CD14-positive monocyte (primary cell): ENCODE measurements around the gene PPIB. TPM values are rescaled to one million over a fixed set of nuclear protein-coding genes. Genes with fewer than 3 reads are reported as not detected.

ENCODE experiments used
- DNase-seq, 3 donors: peaks; one replicate each; pipeline ENCODE4 v3.0.0-alpha.2; 2011 to 2022
- H2AFZ ChIP-seq: 2 replicates; pipeline ENCODE4 v1.6.0; 2012; ENCODE audit warnings: mild to moderate bottlenecking, low read depth, low read length, inconsistent platforms; ENCODE audit not compliant: insufficient read depth, poor library complexity, severe bottlenecking
- H3K27ac ChIP-seq, 2 donors: 1 replicate in 1 of 2; 2 replicates in 1 of 2; pipeline ENCODE4 v1.5.1; 2012 to 2013; ENCODE audit warnings: low read length in 2 of 2, control low read depth in 1 of 2, inconsistent platforms in 1 of 2, low read depth in 1 of 2, mild to moderate bottlenecking in 1 of 2
- H3K27me3 ChIP-seq, 2 donors: one replicate each; pipeline versions ENCODE4 v1.6.0 to v1.6.1; 2011 to 2013; ENCODE audit warnings: low read length in 2 of 2; ENCODE audit not compliant: control insufficient read depth in 2 of 2, insufficient read depth in 2 of 2
- H3K36me3 ChIP-seq, 2 donors: replicated peaks in 1 of 2; 1 replicate in 1 of 2; 2 replicates in 1 of 2; pipeline versions ENCODE4 v1.5.1 to v1.6.1; 2012 to 2013; ENCODE audit warnings: low read length in 2 of 2, control low read depth in 1 of 2, inconsistent platforms in 1 of 2, mild to moderate bottlenecking in 1 of 2; ENCODE audit not compliant: insufficient read depth in 2 of 2, control insufficient read depth in 1 of 2
- H3K4me1 ChIP-seq, 2 donors: 1 replicate in 1 of 2; 2 replicates in 1 of 2; pipeline versions ENCODE4 v1.5.1 to v1.6.1; 2012 to 2013; ENCODE audit warnings: low read length in 2 of 2, control low read depth in 1 of 2, inconsistent platforms in 1 of 2, mild to moderate bottlenecking in 1 of 2, moderate library complexity in 1 of 2; ENCODE audit not compliant: insufficient read depth in 2 of 2, control insufficient read depth in 1 of 2
- H3K4me2 ChIP-seq: replicated peaks from 2 replicates; pipeline ENCODE3; 2012; ENCODE audit warnings: low read length, moderate library complexity, mild to moderate bottlenecking; ENCODE audit not compliant: poor library complexity, severe bottlenecking; ENCODE audit errors: extremely low read depth
- H3K4me3 ChIP-seq, 3 experiments: fragments of 200-600 bp in 1 of 3; sonication (generic) in 1 of 3; replicated peaks in 1 of 3; 1 replicate in 2 of 3; 2 replicates in 1 of 3; pipeline ENCODE4 v1.5.1; 2011 to 2013; ENCODE audit warnings: low read length in 3 of 3, mild to moderate bottlenecking in 3 of 3, control low read depth in 2 of 3, low read depth in 2 of 3, inconsistent platforms in 1 of 3, moderate library complexity in 1 of 3
- H3K79me2 ChIP-seq: 2 replicates; pipeline ENCODE4 v1.6.0; 2012; ENCODE audit warnings: mild to moderate bottlenecking, control low read depth, inconsistent platforms, low read length, moderate library complexity; ENCODE audit not compliant: insufficient read depth
- H3K9ac ChIP-seq: 2 replicates; pipeline ENCODE4 v1.6.0; 2017; ENCODE audit warnings: low read length, mild to moderate bottlenecking; ENCODE audit not compliant: insufficient read depth, poor library complexity, severe bottlenecking
- H3K9me3 ChIP-seq, 2 donors: replicated peaks in 1 of 2; 1 replicate in 1 of 2; 2 replicates in 1 of 2; pipeline versions ENCODE4 v1.5.1 to v1.6.1; 2012 to 2013; ENCODE audit warnings: low read length in 2 of 2, control low read depth in 1 of 2; ENCODE audit not compliant: control insufficient read depth in 1 of 2, insufficient read depth in 1 of 2
- H4K20me1 ChIP-seq: 2 replicates; pipeline ENCODE4 v1.6.0; 2012; ENCODE audit warnings: mild to moderate bottlenecking, low read length, control low read depth, moderate library complexity; ENCODE audit not compliant: insufficient read depth
- H3K27ac Mint-ChIP-seq, 7 donors: one replicate each; pipeline ENCODE4 v1.8.0; 2020; ENCODE audit warnings: mild to moderate bottlenecking in 7 of 7, mixed read lengths in 7 of 7, moderate library complexity in 6 of 7, inconsistent platforms in 2 of 7
- H3K27me3 Mint-ChIP-seq, 3 donors: one replicate each; pipeline ENCODE4 v1.8.0; 2021 to 2022; ENCODE audit warnings: low read depth in 3 of 3, mild to moderate bottlenecking in 3 of 3, mixed read lengths in 3 of 3, moderate library complexity in 3 of 3, inconsistent platforms in 1 of 3
- H3K36me3 Mint-ChIP-seq, 2 donors: one replicate each; pipeline ENCODE4 v1.8.0; 2020; ENCODE audit warnings: mixed read lengths in 2 of 2, inconsistent platforms in 1 of 2, mild to moderate bottlenecking in 1 of 2
- H3K4me1 Mint-ChIP-seq: one replicate; pipeline ENCODE4 v1.8.0; 2020; ENCODE audit warnings: mild to moderate bottlenecking, mixed read lengths
- H3K4me3 Mint-ChIP-seq, 2 donors: one replicate each; pipeline ENCODE4 v1.8.0; 2020; ENCODE audit warnings: mild to moderate bottlenecking in 2 of 2, mixed read lengths in 2 of 2, moderate library complexity in 1 of 2
- H3K9me3 Mint-ChIP-seq, 7 donors: one replicate each; pipeline ENCODE4 v1.8.0; 2020 to 2022; ENCODE audit warnings: mixed read lengths in 7 of 7, mild to moderate bottlenecking in 6 of 7, moderate library complexity in 6 of 7, inconsistent platforms in 2 of 7
- WGBS: methylation state at CpG from one replicate; pipeline ENCODE4 v1.1.5; 2013; ENCODE audit warnings: missing lambda C conversion rate; ENCODE audit not compliant: insufficient coverage; 5-methylcytosine and 5-hydroxymethylcytosine counted together
- intact Hi-C, 2 donors: fragments of 100-400 bp; cut with micrococcal nuclease; formaldehyde crosslinking; loops; one replicate each; pipeline versions ENCODE4 v1.15.0 to v1.15.1; 2023
- polyA plus RNA-seq, 3 donors: library from polyadenylated mRNA; depleted of rRNA in 1 of 3; unstranded in 2 of 3; stranded (reverse) in 1 of 3; fragments of 300-500 nt in 2 of 3; fragments of >200 nt in 1 of 3; fragmentation: Illumina TruSeq in 2 of 3; gene quantifications; 1 replicate in 2 of 3; 2 replicates in 1 of 3; pipeline ENCODE4 v1.2.3, GENCODE V29; 2012 to 2021
- TF ChIP-seq, protein P1 (sequence below): fragments of 200-600 bp; IDR thresholded peaks from one replicate; pipeline ENCODE4 v1.8.0; 2022; ENCODE audit warnings: antibody characterized with exemption, mild to moderate bottlenecking

Gene PPIB
- polyA plus RNA-seq, 3 donors = 224 to 532 (median 520) TPM

- Histone ChIP-seq H3K9me3 (no peaks in the 10 kb centered on the region), H4K20me1 (no peaks in the 10 kb centered on the region), H3K4me2 (no peak overlapping the region), H3K27me3 (no peaks in the 10 kb centered on the region), H2AFZ (no peak overlapping the region), H3K27ac (no peak overlapping the region), H3K9ac (no peak overlapping the region), H3K4me1 (no peaks in the 10 kb centered on the region), H3K4me3 (no peak overlapping the region), H3K36me3 (peaks cover 18 to 75% of the 10 kb centered on the region in 2 donors), H3K79me2 (no peaks in the 10 kb centered on the region)
- H3K4me1 Mint-ChIP-seq = no peaks in the 10 kb centered on the region
- intact Hi-C loops = no loop called here
- peaks cover 40 to 58% of the 10 kb centered on the region in 2 donors for H3K36me3 Mint-ChIP-seq
- H3K4me3 Mint-ChIP-seq = no peak overlapping the region
- TF ChIP-seq, protein P1, sequence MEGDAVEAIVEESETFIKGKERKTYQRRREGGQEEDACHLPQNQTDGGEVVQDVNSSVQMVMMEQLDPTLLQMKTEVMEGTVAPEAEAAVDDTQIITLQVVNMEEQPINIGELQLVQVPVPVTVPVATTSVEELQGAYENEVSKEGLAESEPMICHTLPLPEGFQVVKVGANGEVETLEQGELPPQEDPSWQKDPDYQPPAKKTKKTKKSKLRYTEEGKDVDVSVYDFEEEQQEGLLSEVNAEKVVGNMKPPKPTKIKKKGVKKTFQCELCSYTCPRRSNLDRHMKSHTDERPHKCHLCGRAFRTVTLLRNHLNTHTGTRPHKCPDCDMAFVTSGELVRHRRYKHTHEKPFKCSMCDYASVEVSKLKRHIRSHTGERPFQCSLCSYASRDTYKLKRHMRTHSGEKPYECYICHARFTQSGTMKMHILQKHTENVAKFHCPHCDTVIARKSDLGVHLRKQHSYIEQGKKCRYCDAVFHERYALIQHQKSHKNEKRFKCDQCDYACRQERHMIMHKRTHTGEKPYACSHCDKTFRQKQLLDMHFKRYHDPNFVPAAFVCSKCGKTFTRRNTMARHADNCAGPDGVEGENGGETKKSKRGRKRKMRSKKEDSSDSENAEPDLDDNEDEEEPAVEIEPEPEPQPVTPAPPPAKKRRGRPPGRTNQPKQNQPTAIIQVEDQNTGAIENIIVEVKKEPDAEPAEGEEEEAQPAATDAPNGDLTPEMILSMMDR = no peak
- no peaks in the 10 kb centered on the region for H3K9me3 Mint-ChIP-seq
- no peak overlapping the region for H3K27ac Mint-ChIP-seq
- DNase-seq = no peak
- H3K27me3 Mint-ChIP-seq = no peaks in the 10 kb centered on the region
- 95% methylated on average over 3 of the region's 6 CpGs for WGBS
Observed at GRCh38 chr15:64193971-64194370, 31.1 kb upstream of the PPIB start.

DNA sequence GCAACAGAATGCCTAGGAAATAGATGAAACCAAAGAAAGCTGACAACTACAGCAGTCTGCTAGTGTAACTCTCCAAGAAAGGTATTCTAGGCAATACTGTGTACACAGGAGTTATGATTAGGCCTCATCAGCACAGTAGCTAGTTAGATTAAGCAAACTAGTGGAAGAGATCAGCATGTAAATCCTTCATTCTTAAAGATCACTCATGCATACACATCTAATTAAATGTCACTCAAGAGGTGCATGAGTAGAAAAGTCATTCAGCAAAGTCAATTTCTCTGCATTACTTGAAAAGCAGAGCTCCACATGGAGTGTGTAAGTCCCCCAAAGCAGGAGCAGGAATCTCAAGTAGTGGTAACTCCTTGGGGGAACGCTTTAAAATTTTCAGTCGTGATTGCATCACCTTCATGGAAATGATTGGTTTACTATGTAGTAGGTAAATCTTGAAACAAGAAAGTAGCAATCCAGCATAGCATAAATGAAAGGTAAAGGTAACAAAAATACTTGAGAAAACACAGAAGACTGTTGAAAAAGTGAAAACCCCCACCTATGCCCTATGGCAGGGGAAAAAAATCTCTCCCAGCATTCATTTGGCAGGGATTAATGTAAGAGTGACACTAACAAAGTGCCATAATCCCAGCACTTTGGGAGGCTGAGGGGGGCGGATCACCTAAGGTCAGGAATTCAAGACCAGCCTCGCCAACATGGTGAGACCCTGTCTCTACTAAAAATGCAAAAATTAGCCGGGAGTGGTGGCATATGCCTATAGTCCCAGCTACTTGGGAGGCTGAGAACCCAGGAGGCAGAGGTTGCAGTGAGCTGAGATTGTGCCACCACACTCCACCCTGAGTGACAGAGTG, 29.4 kb upstream of the PPIB start:
- peaks cover 0 to 1% (median 0%) of the 10 kb centered on the region in 3 donors for H3K27me3 Mint-ChIP-seq
- no peaks in the 10 kb centered on the region for H3K79me2 ChIP-seq
- no peak for DNase-seq
- no peaks in the 10 kb centered on the region for H3K4me1 Mint-ChIP-seq
- TF ChIP-seq, protein P1 = no peak
- no peak overlapping the region for H3K9ac ChIP-seq
- no peak overlapping the region for H3K27ac Mint-ChIP-seq
- 100% methylated on average over 2 of the region's 5 CpGs for WGBS
- intact Hi-C loops = no loop called here
- H2AFZ ChIP-seq = no peak overlapping the region
- no peak overlapping the region for H3K27ac ChIP-seq
- no peaks in the 10 kb centered on the region for H3K9me3 Mint-ChIP-seq
- H3K36me3 ChIP-seq = peaks cover 22 to 75% of the 10 kb centered on the region in 2 donors
- H3K4me1 ChIP-seq = no peaks in the 10 kb centered on the region
- no peak overlapping the region for H3K4me3 Mint-ChIP-seq
- H3K9me3 ChIP-seq = no peaks in the 10 kb centered on the region
- no peak overlapping the region for H3K4me2 ChIP-seq
- H3K36me3 Mint-ChIP-seq = peaks cover 42 to 63% of the 10 kb centered on the region in 2 donors
- no peaks in the 10 kb centered on the region for H3K27me3 ChIP-seq
- no peaks in the 10 kb centered on the region for H4K20me1 ChIP-seq
- H3K4me3 ChIP-seq = no peak overlapping the region
